Peyer's patch (tissue), 4 donors: ENCODE data around the gene RNF220. TPM values are rescaled to one million over a fixed set of nuclear protein-coding genes. Genes with fewer than 3 reads are reported as not detected.

Source experiments
- DNase-seq, 3 donors: peaks; one replicate each; pipeline ENCODE4 v3.0.0-alpha.2; 2017 to 2019
- H3K27ac ChIP-seq, 4 donors: fragments of 200-600 bp; sonication (generic); one replicate each; pipeline ENCODE4 v1.5.1; 2016 to 2019
- H3K27me3 ChIP-seq, 2 donors: fragments of 200-600 bp; sonication (generic); one replicate each; pipeline ENCODE4 v1.5.1; 2019
- H3K36me3 ChIP-seq, 3 donors: fragments of 200-600 bp; sonication (generic); one replicate each; pipeline ENCODE4 v1.5.1; 2016 to 2019
- H3K4me1 ChIP-seq, 4 donors: fragments of 200-600 bp; sonication (generic); one replicate each; pipeline ENCODE4 v1.5.1; 2016 to 2019
- H3K4me3 ChIP-seq, 4 donors: fragments of 200-600 bp; sonication (generic); 1 replicate in 3 of 4; 2 replicates in 1 of 4; pipeline ENCODE4 v1.5.1; 2016 to 2019; ENCODE audit warnings: mild to moderate bottlenecking in 1 of 4
- H3K9me3 ChIP-seq, 4 donors: fragments of 200-600 bp; sonication (generic); one replicate each; pipeline ENCODE4 v1.5.1; 2016 to 2019; ENCODE audit warnings: mild to moderate bottlenecking in 1 of 4
- POLR2A ChIP-seq, 2 donors: fragments of 450-650 bp; IDR thresholded peaks; one replicate each; pipeline ENCODE4 v1.5.1; 2017; ENCODE audit warnings: antibody characterized with exemption in 2 of 2, mild to moderate bottlenecking in 2 of 2, moderate library complexity in 2 of 2
- total RNA-seq, 4 donors: library from RNA; depleted of rRNA; stranded (reverse); fragments of >200 nt; gene quantifications; one replicate each; pipeline ENCODE4 v1.1.0, GENCODE V29; 2016
- TF ChIP-seq, protein P1 (sequence below), 6 experiments: fragments of 450-650 bp in 4 of 6; fragments of 200-600 bp in 2 of 6; sonication (generic) in 1 of 6; IDR thresholded peaks; one replicate each; pipeline ENCODE4 v1.5.1; 2017 to 2019; ENCODE audit warnings: antibody characterized with exemption in 6 of 6, mild to moderate bottlenecking in 3 of 6, moderate library complexity in 1 of 6

RNF220 gene
- total RNA-seq, 4 donors from 2014 or later, result 107 to 152 (median 114) TPM

DNA sequence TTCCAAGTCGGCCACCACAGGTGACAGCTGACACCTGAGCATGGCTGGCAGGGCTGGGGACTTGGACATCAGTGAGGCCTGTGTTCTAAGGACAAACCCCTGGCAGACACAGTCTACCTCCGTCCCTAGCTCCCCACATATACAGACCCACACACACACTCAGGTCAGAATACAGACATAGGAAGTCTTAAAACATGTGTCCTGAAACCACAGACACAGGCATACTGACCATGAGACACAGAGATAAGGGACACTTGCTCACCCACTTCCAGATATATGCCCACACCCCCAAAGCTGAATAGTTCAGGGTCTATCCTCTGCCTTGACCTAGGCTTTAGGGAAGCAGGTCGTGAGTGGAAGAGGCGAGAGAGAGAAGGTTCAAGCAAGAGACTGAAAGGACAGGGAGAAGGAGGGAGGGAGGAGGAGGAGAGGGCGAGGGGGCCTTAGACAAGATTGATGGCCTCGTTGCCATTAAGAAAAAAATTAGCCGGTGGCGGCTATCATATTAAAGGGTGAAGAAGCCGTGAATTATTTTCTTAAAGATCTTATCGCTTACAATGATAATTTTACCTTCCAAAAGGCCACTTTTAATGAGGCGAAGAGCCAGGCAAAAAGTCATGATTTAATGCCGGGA is 219.3 kb downstream of the RNF220 start:
- Histone ChIP-seq H3K4me3 (no peak overlapping the region), H3K27ac (no peak overlapping the region), H3K4me1 (no peaks in the 10 kb centered on the region), H3K9me3 (no peaks in the 10 kb centered on the region), H3K36me3 (no peaks in the 10 kb centered on the region), H3K27me3 (no peaks in the 10 kb centered on the region)
- DNase-seq, result no peak
- TF ChIP-seq POLR2A (IDR thresholded peaks at IDR 0.05), result no peak
- TF ChIP-seq, protein P1, sequence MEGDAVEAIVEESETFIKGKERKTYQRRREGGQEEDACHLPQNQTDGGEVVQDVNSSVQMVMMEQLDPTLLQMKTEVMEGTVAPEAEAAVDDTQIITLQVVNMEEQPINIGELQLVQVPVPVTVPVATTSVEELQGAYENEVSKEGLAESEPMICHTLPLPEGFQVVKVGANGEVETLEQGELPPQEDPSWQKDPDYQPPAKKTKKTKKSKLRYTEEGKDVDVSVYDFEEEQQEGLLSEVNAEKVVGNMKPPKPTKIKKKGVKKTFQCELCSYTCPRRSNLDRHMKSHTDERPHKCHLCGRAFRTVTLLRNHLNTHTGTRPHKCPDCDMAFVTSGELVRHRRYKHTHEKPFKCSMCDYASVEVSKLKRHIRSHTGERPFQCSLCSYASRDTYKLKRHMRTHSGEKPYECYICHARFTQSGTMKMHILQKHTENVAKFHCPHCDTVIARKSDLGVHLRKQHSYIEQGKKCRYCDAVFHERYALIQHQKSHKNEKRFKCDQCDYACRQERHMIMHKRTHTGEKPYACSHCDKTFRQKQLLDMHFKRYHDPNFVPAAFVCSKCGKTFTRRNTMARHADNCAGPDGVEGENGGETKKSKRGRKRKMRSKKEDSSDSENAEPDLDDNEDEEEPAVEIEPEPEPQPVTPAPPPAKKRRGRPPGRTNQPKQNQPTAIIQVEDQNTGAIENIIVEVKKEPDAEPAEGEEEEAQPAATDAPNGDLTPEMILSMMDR (IDR thresholded peaks at IDR 0.05), result no peak

DNA sequence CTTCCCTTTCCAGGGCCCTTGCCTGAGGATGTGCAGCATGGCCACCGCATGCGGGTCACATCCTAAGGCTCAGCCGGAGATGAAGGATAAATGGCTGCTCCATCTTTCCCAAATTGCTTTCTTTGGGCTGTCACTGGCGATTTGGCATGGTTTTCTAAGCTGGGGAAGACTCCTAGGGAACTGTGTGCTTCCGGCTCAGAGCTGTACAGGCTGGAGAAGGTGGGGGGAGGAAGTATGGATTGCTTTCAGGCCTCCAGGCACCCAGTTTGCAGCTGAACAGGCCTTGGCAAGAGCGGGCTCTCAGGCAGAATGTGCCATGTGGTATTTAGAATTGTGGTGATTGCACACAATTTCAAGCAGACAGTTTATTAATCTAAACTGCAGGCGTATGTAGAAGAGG is 220.3 kb downstream of the RNF220 start:
- TF ChIP-seq POLR2A (IDR thresholded peaks at IDR 0.05), result no peak
- TF ChIP-seq, protein P1 (IDR thresholded peaks at IDR 0.05), result no peak
- Histone ChIP-seq H3K4me3 (no peak overlapping the region), H3K27ac (no peak overlapping the region), H3K4me1 (no peaks in the 10 kb centered on the region), H3K9me3 (no peaks in the 10 kb centered on the region), H3K36me3 (no peaks in the 10 kb centered on the region), H3K27me3 (no peaks in the 10 kb centered on the region)
- peak in 1 of 3 donors; percentile 24 for DNase-seq

DNA sequence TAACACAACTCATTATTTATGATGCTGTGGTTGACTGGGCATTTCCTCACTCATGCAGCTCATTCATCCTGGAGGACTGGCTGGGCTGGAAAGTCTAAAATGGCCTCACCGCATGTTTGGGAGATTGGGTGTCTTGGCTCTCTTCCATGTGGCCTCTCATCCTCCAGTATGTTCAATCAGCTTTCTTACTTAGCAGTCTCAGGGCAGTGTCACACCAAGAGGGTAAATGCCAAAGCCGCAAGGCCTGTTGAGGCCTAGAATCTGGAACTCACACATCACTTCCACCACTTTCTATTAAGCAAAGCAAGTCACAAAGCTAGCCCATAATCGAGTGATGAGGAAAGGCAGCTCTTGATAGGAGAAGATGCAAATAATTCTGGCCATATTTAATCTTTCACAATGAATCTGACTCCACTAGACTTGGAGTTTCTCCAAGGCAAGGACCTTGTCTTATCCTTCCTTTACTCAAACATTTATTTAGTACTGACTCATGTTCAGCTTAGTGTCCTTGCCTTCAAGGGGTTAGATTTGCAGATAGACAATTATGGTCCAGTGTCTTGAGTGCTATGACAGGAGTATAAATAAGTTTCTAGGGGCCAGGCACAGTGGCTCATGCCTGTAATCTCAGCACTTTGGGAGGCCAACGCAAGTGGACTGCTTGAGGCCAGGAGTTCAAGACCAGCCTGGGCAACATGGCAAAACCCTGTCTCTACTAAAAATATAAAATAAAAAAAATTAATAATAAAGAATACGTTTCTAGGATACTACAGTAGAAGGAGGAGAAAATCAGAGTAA is 224.1 kb downstream of the RNF220 start:
- Histone ChIP-seq H3K4me1 (peaks cover 0 to 10% (median 4%) of the 10 kb centered on the region in 4 donors), H3K36me3 (no peaks in the 10 kb centered on the region), H3K9me3 (no peaks in the 10 kb centered on the region), H3K27me3 (no peaks in the 10 kb centered on the region), H3K27ac (no peak overlapping the region), H3K4me3 (no peak overlapping the region)
- no peak for DNase-seq
- TF ChIP-seq POLR2A (IDR thresholded peaks at IDR 0.05), result no peak
- TF ChIP-seq, protein P1 (IDR thresholded peaks at IDR 0.05), result no peak

DNA sequence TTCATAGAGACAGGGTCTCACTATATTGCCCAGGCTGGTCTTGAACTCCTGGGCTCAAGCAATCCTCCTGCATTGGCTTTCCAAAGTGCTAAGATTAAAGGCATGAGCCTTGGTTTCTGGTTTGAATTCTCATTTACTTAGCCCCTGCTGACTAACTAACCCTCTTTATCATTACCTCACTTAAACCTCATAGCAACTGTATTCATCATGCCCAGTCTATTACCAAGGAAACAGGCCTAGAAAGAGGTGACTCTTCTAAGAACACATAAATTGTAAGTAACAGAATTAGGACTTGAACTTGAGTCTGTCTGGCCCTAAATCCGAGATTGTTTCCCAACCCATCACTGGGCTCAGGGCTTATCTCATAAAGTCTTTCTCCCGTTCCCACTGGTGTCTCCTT is 225.1 kb downstream of the RNF220 start:
- Histone ChIP-seq H3K4me1 (peaks cover 0 to 10% (median 4%) of the 10 kb centered on the region in 4 donors), H3K36me3 (peaks cover 0 to 9% (median 0%) of the 10 kb centered on the region in 3 donors), H3K4me3 (no peak overlapping the region), H3K9me3 (no peaks in the 10 kb centered on the region), H3K27ac (no peak overlapping the region), H3K27me3 (no peaks in the 10 kb centered on the region)
- DNase-seq, result no peak
- no peak for TF ChIP-seq POLR2A (IDR thresholded peaks at IDR 0.05)
- TF ChIP-seq, protein P1 (IDR thresholded peaks at IDR 0.05), result no peak

DNA sequence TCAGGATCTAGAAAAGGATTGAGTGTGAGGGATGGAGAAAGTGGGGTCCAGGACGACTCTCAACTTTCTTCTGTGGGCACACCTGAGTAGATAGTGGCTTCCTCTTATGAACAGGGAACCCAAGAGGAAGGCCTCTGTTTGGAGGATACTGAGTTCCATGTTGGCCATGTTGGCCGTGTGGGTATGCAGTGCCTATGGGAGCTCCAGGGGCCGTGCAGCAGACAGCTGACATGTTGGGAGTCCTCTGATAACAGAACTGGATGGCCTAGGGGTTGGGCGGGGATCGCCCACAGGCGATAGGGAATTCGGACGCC is 226.2 kb downstream of the RNF220 start:
- TF ChIP-seq, protein P1 (IDR thresholded peaks at IDR 0.05), result no peak
- TF ChIP-seq POLR2A (IDR thresholded peaks at IDR 0.05), result no peak
- Histone ChIP-seq H3K4me1 (peaks cover 0 to 10% (median 4%) of the 10 kb centered on the region in 4 donors), H3K4me3 (peak overlapping the region; percentile 61 to 97 (median 88)), H3K9me3 (no peaks in the 10 kb centered on the region), H3K27ac (peak overlapping the region; percentile 93 to 98 (median 96)), H3K27me3 (no peaks in the 10 kb centered on the region), H3K36me3 (peaks cover 0 to 20% (median 0%) of the 10 kb centered on the region in 3 donors)
- DNase-seq, result no peak
